GM12892 (cell line): ENCODE results near the gene SPNS3.

Experiments used
- POLR2A ChIP-seq: IDR thresholded peaks from 2 replicates; pipeline ENCODE4 v1.6.1; 2011; ENCODE audit warnings: low read depth, low read length, control low read depth
- POLR2AphosphoS5 ChIP-seq: IDR thresholded peaks from 2 replicates; pipeline ENCODE4 v1.6.1; 2011; ENCODE audit warnings: low read depth, low read length, control low read depth
- TAF1 ChIP-seq: IDR thresholded peaks from 2 replicates; pipeline ENCODE4 v1.6.1; 2011; ENCODE audit warnings: low read depth, mild to moderate bottlenecking, control low read depth, low read length, borderline replicate concordance

GRCh38 chr17:4460661-4461060 is 26.9 kb downstream of the SPNS3 start:
- TF ChIP-seq POLR2AphosphoS5 (no peak), TAF1 (no peak), POLR2A (no peak)
